ENCODE measurements around the gene ZDHHC17.

- no peak for TF ChIP-seq POLR2A (IDR thresholded peaks at IDR 0.05)
- no peak for TF ChIP-seq POLR2AphosphoS5 (IDR thresholded peaks at IDR 0.05)
- TF ChIP-seq CTCF (IDR thresholded peaks at IDR 0.05), result no peak
Observed at GRCh38 chr12:76830436-76830835, 66.5 kb downstream of the ZDHHC17 start.

All from sigmoid colon (tissue), 4 donors.